ENCODE data around the gene HADHB.

Gene HADHB

GRCh38 chr2:26335231-26335630, 90.5 kb downstream of the HADHB start:
- FAIRE-seq (no peak), DNase-seq (ENCODE audit: insufficient read length, low spot score) (no peak)
- TF ChIP-seq POLR2AphosphoS5 (IDR thresholded peaks at IDR 0.05; ENCODE audit: low read depth, low read length) (no peak), SPI1 (IDR thresholded peaks at IDR 0.05; ENCODE audit: low read depth, low read length) (no peak), PAX5 (IDR thresholded peaks at IDR 0.05; ENCODE audit: insufficient read depth, low read length, severe bottlenecking) (no peak), TAF1 (IDR thresholded peaks at IDR 0.05; ENCODE audit: low read depth, low read length) (no peak), POLR2A (IDR thresholded peaks at IDR 0.05; ENCODE audit: low read depth, low read length) (no peak), POU2F2 (IDR thresholded peaks at IDR 0.05; ENCODE audit: low read depth, low read length) (no peak)

GRCh38 chr2:26336719-26337118, 92.0 kb downstream of the HADHB start:
- FAIRE-seq (no peak), DNase-seq (ENCODE audit: insufficient read length, low spot score) (no peak)
- TF ChIP-seq PAX5 (IDR thresholded peaks at IDR 0.05; ENCODE audit: insufficient read depth, low read length, severe bottlenecking) (no peak), SPI1 (IDR thresholded peaks at IDR 0.05; ENCODE audit: low read depth, low read length) (no peak), POLR2AphosphoS5 (IDR thresholded peaks at IDR 0.05; ENCODE audit: low read depth, low read length) (no peak), TAF1 (IDR thresholded peaks at IDR 0.05; ENCODE audit: low read depth, low read length) (no peak), POU2F2 (IDR thresholded peaks at IDR 0.05; ENCODE audit: low read depth, low read length) (no peak)

- DNase-seq (ENCODE audit: insufficient read length, low spot score) (no peak), FAIRE-seq (no peak)
- no peak for TF ChIP-seq POU2F2 (IDR thresholded peaks at IDR 0.05; ENCODE audit: low read depth, low read length)
- no peak for TF ChIP-seq POLR2AphosphoS5 (IDR thresholded peaks at IDR 0.05; ENCODE audit: low read depth, low read length)
- TF ChIP-seq TAF1 (IDR thresholded peaks at IDR 0.05; ENCODE audit: low read depth, low read length) = no peak
- no peak for TF ChIP-seq POLR2A (IDR thresholded peaks at IDR 0.05; ENCODE audit: low read depth, low read length)
- no peak for TF ChIP-seq SPI1 (IDR thresholded peaks at IDR 0.05; ENCODE audit: low read depth, low read length)
- no peak for TF ChIP-seq PAX5 (IDR thresholded peaks at IDR 0.05; ENCODE audit: insufficient read depth, low read length, severe bottlenecking)
Measured at GRCh38 chr2:26337298-26337697, 92.6 kb downstream of the HADHB start.

All from GM12891 (cell line).